ENCODE results near the gene TMEM143.
"Not testable (repeated sequence)": the region's sequence is repeated elsewhere in the genome, so short reads cannot be mapped to it uniquely, and the experiment has no call there.

Gene TMEM143

DNA sequence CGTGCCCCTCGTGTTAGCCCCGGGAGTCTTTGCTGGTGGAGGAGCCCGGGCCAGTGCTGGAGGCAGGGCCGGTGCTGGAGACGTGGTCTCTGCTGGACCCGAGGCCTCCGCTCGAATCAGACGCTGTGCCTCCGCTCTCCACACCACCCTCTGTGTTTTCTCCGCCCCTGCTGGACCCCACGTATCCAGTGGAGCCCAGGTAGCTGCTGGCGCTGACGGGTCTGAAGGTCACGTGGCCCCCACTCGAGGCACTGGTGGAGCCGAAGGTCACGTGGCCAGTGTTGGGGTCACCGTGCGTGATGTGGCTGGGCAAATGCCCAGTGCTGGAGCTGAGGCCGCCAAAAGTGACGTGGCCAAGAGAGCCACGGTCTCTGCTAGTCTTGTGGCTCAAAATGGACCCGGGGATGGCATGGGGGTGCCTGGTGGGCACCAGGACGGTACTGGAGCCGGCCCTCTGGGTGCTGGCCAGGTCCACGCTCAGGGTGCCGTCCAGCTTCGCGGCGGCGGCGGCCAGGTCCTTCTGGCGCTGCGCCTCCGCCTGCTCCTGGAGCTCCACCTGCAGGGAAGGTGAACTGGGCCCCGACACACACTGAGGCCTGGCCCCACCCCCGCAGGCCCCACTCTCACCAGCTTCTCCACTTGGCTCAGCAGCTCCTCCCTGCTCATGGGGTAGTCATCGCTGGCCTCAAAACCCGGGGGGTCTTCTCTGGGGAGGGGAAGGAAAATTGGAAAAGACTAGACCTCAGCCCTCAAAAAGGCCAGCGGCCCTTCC is 66.6 kb downstream of the TMEM143 start:
- DNase-seq (ENCODE audit: low spot score), result no peak

DNA sequence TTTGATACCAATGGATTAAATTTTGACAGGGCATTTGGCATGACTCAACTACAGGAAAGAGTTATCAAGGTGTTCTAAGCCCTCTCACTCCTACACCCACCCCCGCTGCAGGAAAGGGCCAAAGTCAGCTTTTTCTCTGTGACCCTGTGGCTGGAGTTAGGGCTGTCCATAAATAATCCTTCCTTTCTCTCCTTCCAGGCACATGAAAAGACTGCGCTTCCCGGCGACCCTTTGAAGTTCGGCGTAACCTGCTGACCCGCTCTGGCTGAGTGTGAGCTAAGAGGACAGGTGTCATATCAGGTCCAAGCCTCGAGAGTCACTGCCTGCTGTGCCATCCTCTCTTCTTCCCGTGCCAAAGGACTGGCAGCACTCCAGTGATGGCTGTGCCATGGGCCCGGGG is 68.3 kb downstream of the TMEM143 start:
- no peak for DNase-seq (ENCODE audit: low spot score)

DNA sequence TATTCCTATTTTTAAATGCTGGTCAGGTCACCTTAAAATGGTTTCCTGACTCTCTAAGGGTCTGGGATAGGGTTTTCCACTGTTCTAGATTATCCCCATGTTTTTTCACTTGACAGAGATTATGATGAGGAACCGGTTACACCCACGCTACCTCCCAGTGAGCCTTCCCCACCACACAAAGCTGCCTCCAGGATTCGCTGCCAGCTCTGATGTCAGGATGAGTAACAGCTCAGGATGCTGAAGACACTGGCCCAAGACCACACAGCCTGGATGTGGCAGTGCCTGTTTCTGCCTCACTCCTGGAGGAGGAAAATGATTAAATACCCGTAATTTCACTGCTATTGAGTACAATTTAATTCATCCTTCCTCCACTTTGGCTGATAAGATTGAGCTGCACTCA is 70.9 kb downstream of the TMEM143 start:
- no peak for DNase-seq (ENCODE audit: low spot score)

DNA sequence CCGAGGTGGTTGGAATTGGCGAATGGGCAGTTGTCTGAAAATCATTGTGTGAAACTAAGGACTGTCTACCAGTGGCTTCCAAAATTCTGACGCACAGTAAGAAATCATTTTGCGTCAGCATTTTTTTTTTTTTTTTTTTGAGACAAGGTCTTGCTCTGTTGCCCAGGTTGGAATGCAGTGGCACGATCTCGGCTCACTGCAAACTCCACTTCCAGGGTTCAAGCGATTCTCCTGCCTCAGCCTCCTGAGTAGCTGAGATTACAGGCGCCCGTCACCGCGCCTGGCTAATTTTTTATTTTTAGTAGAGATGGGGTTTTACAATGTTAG is 72.3 kb downstream of the TMEM143 start:
- DNase-seq (ENCODE audit: low spot score), result not testable (repeated sequence)

DNA sequence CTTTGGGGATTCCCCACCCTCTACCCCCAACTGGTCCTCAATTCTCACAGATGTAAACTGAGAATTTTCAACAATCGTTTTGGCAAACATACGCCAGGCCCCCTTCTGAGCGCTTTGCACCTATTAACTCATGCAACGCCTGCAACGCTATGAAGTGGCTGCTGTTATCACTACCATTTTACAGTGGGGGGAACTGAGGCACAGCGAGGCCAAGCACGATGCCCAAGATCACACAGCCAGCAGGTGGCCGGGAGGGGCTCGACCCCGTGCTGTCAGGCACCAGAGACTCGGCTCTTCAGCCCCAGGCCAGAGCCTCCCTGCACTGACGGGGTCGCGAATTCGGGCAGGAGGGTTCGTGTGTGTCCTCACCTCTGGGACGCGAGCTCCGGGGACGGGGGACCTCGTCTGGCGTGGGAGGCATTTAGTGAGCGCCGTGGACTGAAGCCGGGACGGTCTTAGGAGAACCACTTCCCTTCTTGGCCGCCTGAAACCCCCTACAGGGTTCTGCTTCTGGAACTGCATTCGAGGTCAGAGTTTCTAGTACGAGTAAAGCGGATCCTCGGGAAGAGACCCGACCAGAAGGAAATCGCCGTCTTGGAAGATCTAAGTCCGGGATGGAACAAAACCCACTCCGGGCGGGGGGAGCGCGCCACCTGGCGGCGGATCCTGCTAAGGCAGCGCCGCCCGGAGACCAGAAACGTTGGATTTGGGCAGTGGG is 72.8 kb downstream of the TMEM143 start:
- peak; percentile 44 for DNase-seq (ENCODE audit: low spot score)

DNA sequence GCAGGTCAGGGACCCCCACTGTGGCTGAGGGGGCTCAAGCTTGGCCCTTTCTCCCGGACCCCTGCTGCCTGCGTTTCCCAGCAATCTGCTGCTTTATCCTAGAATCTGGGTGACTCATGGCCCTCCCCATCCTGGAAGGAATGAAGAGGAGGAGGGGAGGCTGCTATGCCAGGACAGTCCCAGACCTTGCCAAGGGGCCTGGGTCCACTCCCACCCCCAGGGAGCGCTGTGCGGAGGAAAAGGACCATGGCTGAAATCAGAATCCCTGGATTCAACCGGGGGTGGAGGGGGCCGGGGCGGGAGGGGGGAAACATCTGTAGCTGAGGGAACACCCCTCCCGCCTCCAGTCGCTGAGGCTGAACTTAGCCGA is 73.4 kb downstream of the TMEM143 start:
- no peak for DNase-seq (ENCODE audit: low spot score)

DNA sequence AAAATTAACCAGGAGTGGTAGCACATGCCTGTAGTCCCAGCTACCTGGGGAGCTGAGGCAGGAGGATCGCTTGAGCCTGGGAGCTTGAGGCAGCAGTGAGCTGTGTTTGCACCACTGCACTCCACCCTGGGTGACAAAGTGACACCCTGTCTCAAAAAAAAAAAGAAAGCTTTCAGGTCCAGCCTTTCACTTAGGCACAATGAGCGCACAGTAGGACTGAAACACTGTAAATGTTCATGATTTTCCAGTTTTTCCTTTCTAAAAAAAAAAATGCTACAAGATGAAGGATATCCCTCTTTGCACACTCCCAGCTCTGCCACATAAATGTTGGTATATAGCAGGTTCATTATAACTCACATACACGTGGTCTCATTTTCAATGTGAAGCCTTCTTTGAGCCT is 76.0 kb downstream of the TMEM143 start:
- DNase-seq (ENCODE audit: low spot score), result no peak

DNA sequence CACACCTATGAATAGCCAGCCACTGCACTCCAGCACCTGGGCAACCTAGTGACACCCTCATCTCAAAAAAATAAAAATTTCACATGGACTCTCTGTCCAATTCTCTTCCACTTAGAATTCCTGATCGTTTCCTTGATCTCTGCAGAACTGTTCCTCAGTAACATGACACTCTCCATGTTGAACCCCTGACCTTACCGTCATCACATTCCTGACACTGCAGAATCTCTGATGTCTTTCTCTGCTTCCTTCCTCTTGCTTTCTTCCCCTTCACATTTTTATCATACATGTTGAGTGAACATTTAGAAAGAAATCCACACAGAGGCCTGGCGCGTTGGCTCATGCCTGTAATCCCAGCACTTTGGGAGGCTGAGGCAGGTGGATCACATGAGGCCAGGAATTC is 78.8 kb downstream of the TMEM143 start:
- DNase-seq (ENCODE audit: low spot score), result no peak

DNA sequence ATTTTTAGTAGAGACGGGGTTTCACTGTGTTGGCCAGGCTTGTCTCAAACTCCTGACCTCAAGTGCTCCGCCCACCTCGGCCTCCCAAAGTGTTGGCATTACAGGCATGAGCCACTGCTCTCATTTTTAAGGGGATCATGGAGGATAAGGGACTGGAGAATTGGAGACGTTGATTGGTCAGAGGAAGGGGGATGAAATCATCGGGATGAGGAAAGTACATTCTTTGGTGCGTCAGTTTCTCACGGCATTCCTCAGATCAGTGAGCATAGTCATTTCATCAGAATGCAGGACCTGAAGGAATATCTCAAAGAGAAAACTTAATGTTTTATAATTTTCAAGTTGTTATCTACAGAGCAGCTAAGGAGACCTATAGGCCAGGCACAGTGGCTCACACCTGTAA is 79.8 kb downstream of the TMEM143 start:
- no peak for DNase-seq (ENCODE audit: low spot score)
